HG03521 (cell line): ENCODE data around the gene SRRM2.

Experiments
- ATAC-seq: cut with Tn5 transposase; IDR thresholded peaks from one replicate; pipeline ENCODE4 v1.9.1; 2021; ENCODE audit warnings: mild to moderate bottlenecking, moderate library complexity; ENCODE audit not compliant: unreplicated experiment

Gene SRRM2

DNA sequence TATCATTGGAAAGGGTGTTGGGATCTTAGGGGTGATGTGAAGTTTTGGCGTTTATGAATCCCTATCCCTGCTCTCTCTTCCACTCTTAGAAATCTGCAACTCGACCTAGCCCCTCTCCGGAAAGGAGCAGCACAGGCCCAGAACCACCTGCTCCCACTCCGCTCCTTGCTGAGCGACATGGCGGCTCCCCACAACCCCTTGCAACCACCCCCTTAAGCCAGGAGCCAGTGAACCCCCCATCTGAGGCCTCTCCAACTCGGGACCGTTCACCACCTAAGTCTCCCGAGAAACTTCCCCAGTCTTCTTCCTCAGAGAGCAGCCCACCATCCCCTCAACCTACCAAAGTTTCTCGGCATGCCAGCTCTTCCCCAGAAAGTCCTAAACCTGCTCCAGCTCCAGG lies 9.0 kb downstream of the SRRM2 start:
- ATAC-seq: no peak

GRCh38 chr16:2761886-2762583 lies 9.6 kb downstream of the SRRM2 start:
- ATAC-seq: no peak

GRCh38 chr16:2762711-2763110 lies 10.3 kb downstream of the SRRM2 start:
- no peak for ATAC-seq

- no peak for ATAC-seq
These were observed 10.7 kb downstream of the SRRM2 start for GRCh38 chr16:2763173-2763572.

DNA sequence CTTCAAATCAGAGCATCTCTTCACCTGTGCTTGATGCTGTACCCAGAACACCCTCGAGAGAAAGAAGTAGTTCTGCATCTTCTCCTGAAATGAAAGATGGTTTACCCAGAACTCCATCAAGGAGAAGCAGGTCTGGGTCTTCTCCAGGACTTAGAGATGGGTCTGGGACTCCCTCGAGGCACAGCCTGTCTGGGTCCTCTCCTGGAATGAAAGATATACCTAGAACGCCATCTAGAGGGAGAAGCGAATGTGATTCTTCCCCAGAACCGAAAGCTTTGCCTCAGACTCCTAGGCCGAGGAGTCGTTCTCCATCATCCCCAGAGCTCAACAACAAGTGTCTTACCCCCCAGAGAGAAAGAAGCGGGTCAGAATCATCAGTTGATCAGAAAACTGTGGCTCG lies 12.3 kb downstream of the SRRM2 start:
- ATAC-seq: no peak

GRCh38 chr16:2765462-2766404 lies 13.3 kb downstream of the SRRM2 start:
- no peak for ATAC-seq

DNA sequence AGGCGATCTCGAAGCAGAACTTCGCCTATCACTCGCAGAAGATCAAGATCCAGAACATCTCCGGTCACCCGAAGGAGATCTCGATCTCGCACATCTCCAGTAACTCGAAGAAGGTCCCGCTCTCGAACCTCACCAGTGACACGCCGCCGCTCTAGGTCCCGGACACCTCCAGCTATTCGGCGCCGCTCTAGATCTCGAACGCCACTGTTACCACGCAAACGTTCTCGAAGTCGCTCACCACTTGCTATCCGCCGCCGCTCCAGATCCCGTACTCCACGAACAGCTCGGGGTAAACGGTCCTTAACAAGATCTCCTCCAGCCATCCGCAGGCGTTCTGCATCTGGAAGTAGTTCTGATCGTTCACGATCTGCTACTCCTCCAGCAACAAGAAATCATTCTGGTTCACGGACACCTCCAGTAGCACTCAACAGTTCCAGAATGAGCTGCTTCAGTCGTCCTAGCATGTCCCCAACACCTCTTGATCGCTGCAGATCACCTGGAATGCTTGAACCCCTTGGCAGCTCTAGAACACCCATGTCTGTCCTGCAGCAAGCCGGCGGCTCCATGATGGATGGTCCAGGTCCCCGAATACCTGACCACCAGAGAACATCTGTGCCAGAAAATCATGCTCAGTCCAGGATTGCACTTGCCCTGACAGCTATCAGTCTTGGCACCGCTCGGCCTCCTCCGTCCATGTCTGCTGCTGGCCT lies 14.1 kb downstream of the SRRM2 start:
- ATAC-seq: no peak

DNA sequence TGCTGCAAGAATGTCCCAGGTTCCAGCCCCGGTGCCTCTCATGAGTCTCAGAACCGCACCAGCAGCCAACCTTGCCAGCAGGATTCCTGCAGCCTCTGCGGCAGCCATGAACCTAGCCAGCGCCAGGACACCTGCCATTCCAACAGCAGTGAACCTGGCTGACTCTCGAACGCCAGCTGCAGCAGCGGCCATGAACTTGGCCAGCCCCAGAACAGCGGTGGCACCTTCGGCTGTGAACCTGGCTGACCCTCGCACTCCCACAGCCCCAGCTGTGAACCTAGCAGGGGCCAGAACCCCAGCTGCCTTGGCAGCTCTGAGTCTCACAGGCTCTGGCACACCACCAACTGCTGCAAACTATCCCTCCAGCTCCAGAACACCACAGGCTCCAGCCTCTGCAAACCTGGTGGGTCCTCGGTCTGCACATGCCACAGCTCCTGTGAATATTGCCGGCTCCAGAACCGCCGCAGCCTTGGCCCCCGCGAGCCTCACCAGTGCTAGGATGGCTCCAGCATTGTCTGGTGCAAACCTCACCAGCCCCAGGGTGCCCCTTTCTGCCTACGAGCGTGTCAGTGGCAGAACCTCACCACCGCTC lies 14.8 kb downstream of the SRRM2 start:
- no peak for ATAC-seq

GRCh38 chr16:2767891-2768290 lies 15.5 kb downstream of the SRRM2 start:
- no peak for ATAC-seq

DNA sequence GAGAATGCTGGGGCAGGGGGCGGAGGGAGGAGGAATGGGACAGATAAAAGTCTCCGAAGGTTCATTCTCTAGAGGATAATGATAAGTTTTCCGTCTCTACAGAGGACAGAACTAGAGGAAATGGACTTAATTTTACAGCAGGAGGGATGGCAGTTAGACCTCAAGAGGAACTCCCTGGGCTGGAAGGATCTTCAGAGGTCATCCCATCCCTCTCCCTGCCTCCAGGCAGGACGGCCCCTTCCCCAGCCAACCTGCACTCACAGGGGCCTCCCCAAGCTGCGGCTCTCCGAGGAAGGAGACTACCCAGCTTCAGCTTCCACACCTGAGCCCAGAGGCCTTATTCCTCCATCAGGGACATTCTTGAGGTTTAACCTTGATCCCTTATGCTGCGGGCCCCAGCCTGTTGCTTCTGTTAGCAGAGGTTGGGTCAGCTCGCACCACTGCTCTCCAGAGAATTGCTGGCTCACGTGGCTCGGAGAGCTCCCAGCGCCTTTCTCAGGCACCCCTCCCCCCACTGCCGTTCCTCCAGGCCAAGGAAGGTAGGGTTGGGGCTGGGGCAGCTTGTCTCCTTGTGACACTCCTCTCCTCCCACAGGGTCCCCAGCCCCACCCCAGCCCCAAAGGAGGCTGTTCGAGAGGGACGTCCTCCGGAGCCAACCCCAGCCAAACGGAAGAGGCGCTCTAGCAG lies 16.1 kb downstream of the SRRM2 start:
- ATAC-seq: no peak

GRCh38 chr16:2769100-2769529 lies 16.7 kb downstream of the SRRM2 start:
- ATAC-seq: no peak

- no peak for ATAC-seq
These were observed 17.2 kb downstream of the SRRM2 start for GRCh38 chr16:2769675-2770056.

DNA sequence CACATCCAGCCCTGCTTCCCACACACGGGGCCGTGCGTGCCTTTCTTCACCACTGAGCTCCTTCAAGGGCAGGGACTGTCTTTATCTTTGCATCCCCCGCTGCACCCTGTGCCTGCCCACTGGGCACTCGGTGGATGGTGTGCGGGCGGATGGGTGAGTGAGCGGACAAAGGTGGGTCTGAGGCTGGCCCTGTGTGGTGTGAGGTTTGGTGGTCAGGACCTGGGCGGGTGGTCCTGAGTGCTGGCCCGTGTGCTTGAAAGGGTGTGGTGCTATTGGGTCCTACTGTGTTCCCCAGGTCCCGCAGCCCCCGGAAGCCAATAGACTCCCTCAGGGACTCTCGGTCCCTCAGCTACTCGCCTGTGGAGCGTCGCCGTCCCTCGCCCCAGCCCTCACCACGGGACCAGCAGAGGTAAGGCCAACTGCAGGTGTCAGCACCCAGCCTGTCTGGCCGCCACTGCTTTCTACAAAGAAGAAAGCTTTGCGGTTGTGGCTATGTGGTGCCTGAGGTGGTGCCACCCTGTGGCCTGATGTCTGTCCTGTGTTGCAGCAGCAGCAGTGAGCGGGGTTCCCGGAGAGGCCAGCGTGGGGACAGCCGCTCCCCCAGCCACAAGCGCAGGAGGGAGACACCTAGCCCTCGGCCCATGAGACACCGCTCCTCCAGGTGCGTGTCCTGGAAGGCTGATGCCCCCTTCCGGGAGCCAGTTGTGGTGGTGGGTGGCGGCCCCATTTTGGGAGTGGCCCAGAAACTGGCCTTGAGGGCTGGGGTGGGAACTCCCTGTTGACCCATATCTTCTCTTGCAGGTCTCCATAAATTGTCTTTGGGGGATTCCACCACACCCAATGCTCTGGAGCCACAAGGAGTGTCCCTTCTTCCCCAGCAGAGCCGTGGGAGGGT lies 17.9 kb downstream of the SRRM2 start:
- ATAC-seq: no peak

GRCh38 chr16:2771496-2772402 lies 19.3 kb downstream of the SRRM2 start:
- ATAC-seq: no peak

GRCh38 chr16:2773188-2773968 lies 20.9 kb downstream of the SRRM2 start:
- no peak for ATAC-seq

DNA sequence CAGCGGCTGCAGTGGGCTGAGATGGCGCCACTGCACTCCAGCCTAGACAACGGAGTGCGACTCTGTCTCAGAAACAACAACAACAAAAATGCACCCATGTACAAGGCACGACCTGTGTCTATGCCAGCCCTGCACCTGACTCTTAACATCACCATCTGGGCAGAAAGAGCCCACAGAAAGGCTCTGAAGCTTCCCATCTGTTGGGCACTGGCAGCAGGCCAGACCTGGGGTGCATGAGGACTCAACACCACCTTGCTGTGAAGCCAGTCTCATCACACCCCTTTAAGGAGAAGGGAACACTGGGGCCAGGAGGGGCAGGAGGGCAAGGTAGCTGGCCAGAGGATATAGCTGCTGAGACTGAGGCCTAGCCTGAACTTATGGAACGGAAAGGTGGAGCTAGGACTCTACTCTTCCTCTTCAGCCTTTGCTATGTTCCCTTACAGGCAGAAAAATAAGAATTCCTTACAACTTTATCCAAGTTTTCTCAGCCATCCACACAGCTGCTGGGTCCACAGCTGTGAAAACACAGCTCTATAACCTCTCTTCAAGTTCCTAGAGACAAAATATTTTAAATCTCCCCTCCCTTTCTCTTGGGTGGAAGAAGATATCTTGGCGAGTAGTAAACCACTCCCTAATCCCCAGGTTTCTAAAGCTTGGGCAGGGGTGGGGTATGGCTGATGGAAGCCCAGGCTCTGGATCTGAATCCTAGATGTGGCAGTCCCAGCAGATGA lies 21.9 kb downstream of the SRRM2 start:
- ATAC-seq: no peak

DNA sequence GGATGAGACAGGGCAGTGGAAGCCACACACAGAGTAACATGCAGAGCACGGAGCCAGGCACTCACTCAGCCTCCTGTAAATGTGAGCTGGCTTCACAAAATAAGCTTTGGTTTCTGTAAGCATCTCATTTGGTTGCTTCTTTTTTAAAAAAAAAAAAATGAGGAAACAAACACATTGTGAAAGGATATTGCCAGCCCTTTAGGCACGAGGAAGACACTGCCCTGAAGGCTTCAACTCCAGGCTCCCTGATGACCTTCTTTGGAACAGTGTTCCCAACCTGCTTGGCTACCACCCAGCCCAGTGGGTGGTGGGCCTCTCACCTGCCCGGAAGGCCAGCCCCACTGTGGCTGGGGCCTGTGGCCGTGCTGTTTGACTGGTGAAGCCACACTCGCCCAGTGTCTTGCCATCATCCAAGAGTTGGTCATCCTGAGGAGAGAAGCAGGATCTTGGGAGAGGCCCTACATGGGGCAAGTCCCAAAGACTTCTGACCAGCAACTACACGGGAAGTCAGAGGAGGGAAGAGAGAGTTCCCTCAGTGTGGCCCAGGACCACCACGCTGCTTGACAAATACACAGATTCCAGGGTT lies 22.8 kb downstream of the SRRM2 start:
- no peak for ATAC-seq
